Ovary (tissue), 9 donors: ENCODE results near the gene MED13. TPM values are rescaled to one million over a fixed set of nuclear protein-coding genes. Genes with fewer than 3 reads are reported as not detected.

Experiments used
- DNase-seq, 5 donors: peaks; one replicate each; pipeline ENCODE4 v3.0.0-alpha.2; 2019 to 2020
- H3K27ac ChIP-seq, 2 donors: fragments of 200-600 bp; one replicate each; pipeline versions ENCODE4 v1.5.1 to v1.8.0; 2019 to 2022
- H3K27me3 ChIP-seq: fragments of 200-600 bp; one replicate; pipeline ENCODE4 v1.8.0; 2022
- H3K36me3 ChIP-seq: fragments of 200-600 bp; sonication (generic); one replicate; pipeline ENCODE4 v1.5.1; 2019
- H3K4me1 ChIP-seq: one replicate; pipeline ENCODE4 v1.8.1; 2013; ENCODE audit warnings: mild to moderate bottlenecking, moderate library complexity; ENCODE audit not compliant: insufficient read depth
- H3K4me3 ChIP-seq: fragments of 200-600 bp; sonication (generic); one replicate; pipeline ENCODE4 v1.5.1; 2017
- H3K9me3 ChIP-seq, 2 donors: fragments of 200-600 bp in 1 of 2; sonication (generic) in 1 of 2; one replicate each; pipeline versions ENCODE4 v1.5.1 to v1.8.1; 2013 to 2019; ENCODE audit warnings: mild to moderate bottlenecking in 1 of 2, moderate library complexity in 1 of 2
- CTCF ChIP-seq, 3 donors: fragments of 450-650 bp in 2 of 3; fragments of 200-600 bp in 1 of 3; IDR thresholded peaks; one replicate each; pipeline versions ENCODE4 v1.5.1 to v1.8.0; 2016 to 2022; ENCODE audit warnings: antibody characterized with exemption in 3 of 3, mild to moderate bottlenecking in 1 of 3
- EP300 ChIP-seq: sonication (generic); formaldehyde crosslinking; IDR thresholded peaks from one replicate; pipeline ENCODE4 v1.6.1; 2017; ENCODE audit warnings: antibody characterized with exemption
- POLR2A ChIP-seq: fragments of 450-650 bp; IDR thresholded peaks from one replicate; pipeline ENCODE4 v1.6.1; 2017; ENCODE audit warnings: antibody characterized with exemption, mild to moderate bottlenecking, moderate library complexity
- WGBS, 3 donors: extraction: QIAGEN DNeasy Blood & Tissue Kit in 1 of 3; methylation state at CpG; one replicate each; pipeline versions ENCODE4 v1.1.5 to v1.1.7; 2013 to 2017; 5-methylcytosine and 5-hydroxymethylcytosine counted together
- intact Hi-C, 4 donors: fragments of 100-400 bp; cut with DNase I; formaldehyde crosslinking; loops; one replicate each; pipeline versions ENCODE4 v1.11.0 to v1.15.1; 2022 to 2023
- polyA plus RNA-seq, 2 donors: library from polyadenylated mRNA; stranded (reverse); fragments of 200-250 nt in 1 of 2; fragments of 350-450 nt in 1 of 2; fragmentation: Illumina TruSeq in 1 of 2; extraction: RNeasy Lipid Tissue Mini Kit (QIAGEN cat#74804) in 1 of 2; gene quantifications; one replicate each; pipeline ENCODE4 v1.2.3, GENCODE V29; 2013 to 2014
- total RNA-seq, 7 donors: library from RNA; depleted of rRNA in 2 of 7; stranded (reverse); fragments of >200 nt in 2 of 7; fragmentation: NEBNext Ultra II Directional in 3 of 7; extraction: Animal tissue kit (Norgen Biotek cat#: 25700) in 3 of 7; gene quantifications; one replicate each; pipeline versions ENCODE4 v1.1.0 to v1.2.4, GENCODE V29; 2016 to 2023
- donor health status: DM: no; HTN: no; CAD: no; lungs with moderate emphysema.
- donor health status: DM: no; HTN: no; CAD: no.
- donor health status: Bipolar disorder and iron deficiency.
- donor health status: DM: yes; HTN: yes; CAD: no.
- donor health status: DM: no; HTN: no; CAD: no.
- donor health status: DM: yes; HTN: yes; CAD: no.

The MED13 gene
- total and polyA plus RNA-seq, 9 donors = 10.4 to 85.1 (median 55.8) TPM

GRCh38 chr17:62080647-62081046 is 15.6 kb upstream of the MED13 start:
- Histone ChIP-seq H3K27ac (no peak overlapping the region), H3K36me3 (no peaks in the 10 kb centered on the region), H3K27me3 (no peaks in the 10 kb centered on the region), H3K4me3 (no peak overlapping the region), H3K4me1 (no peaks in the 10 kb centered on the region), H3K9me3 (no peaks in the 10 kb centered on the region)
- intact Hi-C loops = no loop called here
- 72 to 77% (median 72%) methylated on average over 4 of the region's 4 CpGs for WGBS, 3 donors
- no peak for DNase-seq
- TF ChIP-seq EP300 = no peak
- TF ChIP-seq POLR2A = no peak
- no peak for TF ChIP-seq CTCF (IDR thresholded peaks at IDR 0.05)

GRCh38 chr17:62078009-62078408 is 12.9 kb upstream of the MED13 start:
- no peaks in the 10 kb centered on the region for H3K36me3 ChIP-seq
- H3K4me3 ChIP-seq = no peak overlapping the region
- H3K27me3 ChIP-seq = no peaks in the 10 kb centered on the region
- no peak for TF ChIP-seq EP300
- no peak for TF ChIP-seq POLR2A
- no peak for TF ChIP-seq CTCF (IDR thresholded peaks at IDR 0.05)
- intact Hi-C loops = no loop called here
- 77 to 85% (median 80%) methylated on average over 2 of the region's 2 CpGs for whole genome bisulfite sequencing, 3 donors
- H3K4me1 ChIP-seq = no peaks in the 10 kb centered on the region
- H3K27ac ChIP-seq = no peak overlapping the region
- no peaks in the 10 kb centered on the region for H3K9me3 ChIP-seq
- DNase-seq = no peak

GRCh38 chr17:62076864-62077788 is 12.0 kb upstream of the MED13 start:
- Histone ChIP-seq H3K4me3 (no peak overlapping the region), H3K27me3 (no peaks in the 10 kb centered on the region), H3K36me3 (no peaks in the 10 kb centered on the region), H3K27ac (no peak overlapping the region), H3K4me1 (no peaks in the 10 kb centered on the region), H3K9me3 (no peaks in the 10 kb centered on the region)
- TF ChIP-seq CTCF (IDR thresholded peaks at IDR 0.05) (no peak), POLR2A (no peak), EP300 (no peak)
- DNase-seq = no peak
- 85 to 87% (median 86%) methylated on average over 13 of the region's 13 CpGs for WGBS, 3 donors
- intact Hi-C loops = no loop called here

GRCh38 chr17:62075308-62075815 is 10.3 kb upstream of the MED13 start:
- intact Hi-C loops = no loop called here
- no peak overlapping the region for H3K27ac ChIP-seq
- no peaks in the 10 kb centered on the region for H3K9me3 ChIP-seq
- no peaks in the 10 kb centered on the region for H3K27me3 ChIP-seq
- WGBS, 3 donors = 64 to 68% (median 66%) methylated on average over 3 of the region's 3 CpGs
- TF ChIP-seq CTCF (IDR thresholded peaks at IDR 0.05) (no peak), POLR2A (no peak), EP300 (no peak)
- no peaks in the 10 kb centered on the region for H3K36me3 ChIP-seq
- DNase-seq = no peak
- no peaks in the 10 kb centered on the region for H3K4me1 ChIP-seq
- H3K4me3 ChIP-seq = no peak overlapping the region
